NCI-H460 (cell line): ENCODE results near the gene CTCF. TPM values are rescaled to one million over a fixed set of nuclear protein-coding genes. Genes with fewer than 3 reads are reported as not detected.
"Not testable (repeated sequence)": the region's sequence is repeated elsewhere in the genome, so short reads cannot be mapped to it uniquely, and the experiment has no call there.

Experiments used
- DNase-seq: peaks from one replicate; pipeline ENCODE4 v3.0.0-alpha.2; 2016; ENCODE audit warnings: low read depth; ENCODE audit errors: extremely low read depth
- total RNA-seq: library from RNA; depleted of rRNA; stranded (reverse); fragments of >200 nt; shearing (Covaris generic); gene quantifications from 2 replicates; pipeline ENCODE4 v1.2.3, GENCODE V29; 2014

Gene CTCF
- total RNA-seq, 1 experiment from 2014 or later, result 55.9 TPM

- DNase-seq, result not testable (repeated sequence)
Observed at GRCh38 chr16:67533987-67534386, 28.3 kb upstream of the CTCF start.

- DNase-seq, result no peak
Observed at GRCh38 chr16:67534431-67534830, 27.9 kb upstream of the CTCF start.

DNA sequence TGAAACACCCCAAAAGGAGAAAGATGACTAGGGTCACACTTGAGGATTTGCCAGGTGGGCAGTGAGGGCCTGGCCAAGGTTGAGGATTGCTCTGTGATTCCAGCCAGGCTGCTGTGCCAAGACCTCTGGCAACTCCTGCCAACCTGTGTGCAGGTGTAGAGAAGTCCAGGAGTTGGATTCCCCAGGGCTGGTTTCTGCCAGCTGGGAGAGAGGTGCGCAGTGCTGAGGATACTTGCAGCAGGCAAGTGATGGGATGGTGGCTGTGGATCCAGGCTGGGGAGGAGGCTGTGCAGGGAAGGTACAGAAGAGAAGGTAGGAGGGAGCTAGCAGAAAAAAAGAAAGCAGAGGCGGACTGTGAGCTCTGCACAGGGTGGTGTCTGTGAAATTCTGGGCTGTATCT, 27.1 kb upstream of the CTCF start:
- no peak for DNase-seq

GRCh38 chr16:67537270-67537635, 25.1 kb upstream of the CTCF start:
- no peak for DNase-seq

- no peak for DNase-seq
Observed at GRCh38 chr16:67537636-67538591, 24.4 kb upstream of the CTCF start.

- no peak for DNase-seq
Observed at GRCh38 chr16:67538666-67539101, 23.6 kb upstream of the CTCF start.

DNA sequence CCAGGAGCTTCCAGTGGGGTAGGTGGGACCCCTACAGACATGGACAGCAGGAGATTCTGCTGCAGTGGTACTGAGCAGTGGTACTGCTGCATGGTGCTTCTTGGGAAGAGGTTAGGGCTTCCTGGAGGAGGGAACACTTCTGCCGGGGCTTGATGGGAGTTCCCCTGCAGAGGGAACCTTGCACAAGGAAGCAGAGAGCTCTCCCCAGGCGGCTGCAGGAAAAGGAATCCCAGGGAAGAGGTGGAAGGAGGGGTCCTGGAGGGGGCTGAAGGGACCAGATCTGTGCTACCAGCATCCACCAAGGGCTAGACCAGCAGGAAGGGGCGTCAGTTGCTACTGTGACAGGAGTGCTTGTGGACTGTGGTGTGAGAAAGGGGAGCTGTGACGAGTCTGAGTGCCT, 23.1 kb upstream of the CTCF start:
- no peak for DNase-seq

DNA sequence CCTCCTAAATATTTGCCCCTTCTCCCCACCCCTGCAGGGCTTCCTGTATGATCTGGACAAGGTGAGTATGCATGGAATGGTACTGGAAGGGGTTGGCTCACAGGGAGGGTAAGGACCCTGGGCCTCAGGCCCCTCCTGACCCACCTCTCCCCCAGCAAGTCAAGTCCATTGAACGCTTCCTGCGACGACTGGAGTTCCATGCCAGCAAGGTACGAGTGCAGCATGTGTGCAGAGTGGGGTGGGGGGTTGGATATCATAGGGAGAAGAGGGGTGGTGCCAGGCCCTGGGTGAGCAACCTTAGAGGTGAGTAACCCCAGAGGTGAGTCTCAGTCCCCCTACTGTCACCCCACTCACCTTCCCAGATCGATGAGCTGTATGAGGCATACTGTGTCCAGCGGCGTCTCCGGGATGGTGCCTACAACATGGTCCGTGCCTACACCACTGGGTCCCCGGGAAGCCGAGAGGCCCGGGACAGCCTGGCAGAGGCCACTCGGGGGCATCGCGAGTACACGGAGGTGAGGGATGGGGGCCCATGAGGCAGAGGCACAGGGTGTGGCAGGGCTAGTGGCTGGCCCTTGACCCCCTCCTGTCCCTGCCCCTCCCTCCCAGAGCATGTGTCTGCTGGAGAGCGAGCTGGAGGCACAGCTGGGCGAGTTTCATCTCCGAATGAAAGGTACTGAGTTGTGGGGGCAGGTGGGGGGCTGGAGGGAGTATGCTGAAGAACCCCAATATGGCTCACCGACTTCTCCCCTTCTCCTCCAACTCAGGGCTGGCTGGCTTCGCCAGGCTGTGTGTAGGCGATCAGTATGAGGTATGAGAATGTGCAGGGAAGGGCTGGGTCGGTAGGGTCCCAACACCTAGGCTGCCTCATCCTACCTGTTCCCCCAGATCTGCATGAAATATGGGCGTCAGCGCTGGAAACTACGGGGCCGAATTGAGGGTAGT, 22.4 kb upstream of the CTCF start:
- no peak for DNase-seq

GRCh38 chr16:67540756-67541155, 21.6 kb upstream of the CTCF start:
- no peak for DNase-seq

DNA sequence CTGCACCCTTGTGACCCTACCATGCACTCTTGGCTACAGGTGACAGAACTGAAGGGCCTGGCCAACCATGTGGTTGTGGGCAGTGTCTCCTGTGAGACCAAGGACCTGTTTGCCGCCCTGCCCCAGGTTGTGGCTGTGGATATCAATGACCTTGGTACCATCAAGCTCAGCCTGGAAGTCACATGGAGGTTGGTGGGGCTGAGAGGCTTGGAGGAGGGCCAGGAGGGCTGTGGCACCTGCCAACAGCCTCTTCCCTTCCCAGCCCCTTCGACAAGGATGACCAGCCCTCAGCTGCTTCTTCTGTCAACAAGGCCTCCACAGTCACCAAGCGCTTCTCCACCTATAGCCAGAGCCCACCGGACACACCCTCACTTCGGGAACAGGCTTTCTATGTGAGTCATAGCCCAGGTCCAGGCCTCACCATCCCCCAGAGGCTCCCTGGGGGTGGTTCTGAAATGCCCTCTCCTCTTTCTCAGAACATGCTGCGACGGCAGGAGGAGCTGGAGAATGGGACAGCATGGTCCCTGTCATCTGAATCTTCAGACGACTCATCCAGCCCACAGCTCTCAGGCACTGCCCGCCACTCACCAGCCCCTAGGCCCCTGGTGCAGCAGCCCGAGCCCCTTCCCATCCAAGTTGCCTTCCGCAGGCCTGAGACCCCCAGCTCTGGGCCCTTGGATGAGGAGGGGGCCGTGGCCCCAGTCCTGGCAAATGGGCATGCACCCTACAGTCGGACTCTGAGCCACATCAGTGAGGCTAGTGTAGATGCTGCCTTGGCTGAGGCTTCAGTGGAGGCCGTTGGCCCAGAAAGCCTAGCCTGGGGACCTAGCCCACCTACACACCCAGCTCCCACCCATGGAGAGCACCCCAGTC, 20.7 kb upstream of the CTCF start:
- DNase-seq, result no peak

DNA sequence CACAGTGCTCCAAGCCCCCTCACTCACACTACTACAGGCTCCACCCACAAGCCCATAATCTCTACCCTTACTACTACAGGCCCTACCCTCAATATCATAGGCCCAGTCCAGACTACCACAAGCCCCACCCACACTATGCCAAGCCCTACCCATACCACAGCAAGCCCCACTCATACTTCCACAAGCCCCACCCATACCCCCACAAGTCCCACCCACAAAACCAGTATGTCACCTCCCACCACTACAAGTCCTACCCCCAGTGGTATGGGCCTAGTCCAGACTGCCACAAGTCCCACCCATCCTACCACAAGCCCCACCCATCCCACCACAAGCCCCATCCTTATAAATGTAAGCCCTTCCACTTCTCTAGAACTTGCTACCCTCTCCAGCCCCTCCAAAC, 19.9 kb upstream of the CTCF start:
- DNase-seq, result no peak

GRCh38 chr16:67543036-67543435, 19.3 kb upstream of the CTCF start:
- no peak for DNase-seq

DNA sequence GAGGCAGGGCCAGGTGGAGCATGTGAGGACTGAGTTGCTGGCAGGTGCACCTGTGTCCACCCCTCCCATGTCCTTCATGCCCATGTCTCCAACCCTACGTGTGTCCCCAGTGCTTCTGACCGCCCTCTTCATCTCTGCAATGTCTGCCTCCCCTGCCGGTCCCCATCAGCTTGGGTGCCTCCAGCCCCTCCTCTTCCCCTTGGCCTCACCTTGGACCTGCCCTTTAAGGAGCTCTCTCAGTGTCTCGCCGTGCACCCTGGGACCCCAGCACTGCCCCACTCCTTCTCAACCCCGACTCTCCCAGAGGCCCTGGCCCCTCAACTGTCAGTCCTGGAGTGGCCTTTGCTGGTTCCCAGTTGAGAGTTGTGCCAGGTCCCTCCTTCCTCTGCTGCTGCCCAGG, 18.7 kb upstream of the CTCF start:
- no peak for DNase-seq

DNA sequence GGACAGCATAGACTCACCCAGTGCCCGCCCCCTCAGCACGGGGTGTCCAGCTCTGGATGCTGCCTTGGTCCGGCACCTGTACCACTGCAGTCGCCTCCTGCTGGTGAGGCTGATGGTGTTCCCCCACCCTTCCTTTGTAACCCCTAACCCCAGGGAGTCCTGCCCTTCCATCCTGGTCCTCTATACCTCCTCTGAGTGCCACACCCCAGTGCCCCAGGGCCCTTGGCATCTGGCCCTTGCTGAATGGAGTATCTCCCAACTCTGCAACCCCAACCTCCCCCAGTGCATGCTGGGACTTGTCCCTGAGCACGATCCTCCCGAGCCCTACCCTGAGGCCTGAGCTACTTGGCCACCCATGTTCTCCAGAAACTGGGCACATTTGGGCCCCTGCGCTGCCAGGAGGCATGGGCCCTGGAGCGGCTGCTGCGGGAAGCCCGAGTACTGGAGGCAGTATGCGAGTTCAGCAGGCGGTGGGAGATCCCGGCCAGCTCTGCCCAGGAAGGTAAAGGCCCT, 17.9 kb upstream of the CTCF start:
- DNase-seq, result no peak

DNA sequence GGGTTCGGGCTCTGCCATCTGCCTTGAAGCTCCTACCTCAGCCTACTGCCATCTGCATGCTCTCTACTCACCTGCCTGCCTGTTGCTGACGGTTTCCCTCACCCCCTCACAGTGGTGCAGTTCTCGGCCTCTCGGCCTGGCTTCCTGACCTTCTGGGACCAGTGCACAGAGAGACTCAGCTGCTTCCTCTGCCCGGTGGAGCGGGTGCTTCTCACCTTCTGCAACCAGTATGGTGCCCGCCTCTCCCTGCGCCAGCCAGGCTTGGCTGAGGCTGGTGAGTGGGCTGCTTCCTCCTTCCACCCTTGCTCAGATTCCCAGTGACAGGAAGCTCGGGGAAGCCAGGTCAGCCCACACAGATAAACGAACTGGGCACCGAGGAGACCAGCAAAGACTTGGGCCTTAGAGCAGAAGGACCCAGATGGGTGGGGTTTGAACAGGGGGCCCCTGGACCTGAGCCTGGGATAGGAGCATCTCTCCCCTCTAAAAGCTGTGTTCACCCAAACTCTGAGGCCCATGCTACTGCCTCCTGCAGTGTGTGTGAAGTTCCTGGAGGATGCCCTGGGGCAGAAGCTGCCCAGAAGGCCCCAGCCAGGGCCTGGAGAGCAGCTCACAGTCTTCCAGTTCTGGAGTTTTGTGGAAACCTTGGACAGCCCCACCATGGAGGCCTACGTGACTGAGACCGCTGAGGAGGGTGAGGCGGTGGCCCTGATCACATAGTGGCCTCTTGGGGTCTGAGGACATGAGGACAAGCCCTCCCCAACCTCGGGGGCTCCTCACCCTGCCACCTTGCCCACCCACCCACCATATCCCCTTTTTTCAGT, 17.3 kb upstream of the CTCF start:
- no peak for DNase-seq

DNA sequence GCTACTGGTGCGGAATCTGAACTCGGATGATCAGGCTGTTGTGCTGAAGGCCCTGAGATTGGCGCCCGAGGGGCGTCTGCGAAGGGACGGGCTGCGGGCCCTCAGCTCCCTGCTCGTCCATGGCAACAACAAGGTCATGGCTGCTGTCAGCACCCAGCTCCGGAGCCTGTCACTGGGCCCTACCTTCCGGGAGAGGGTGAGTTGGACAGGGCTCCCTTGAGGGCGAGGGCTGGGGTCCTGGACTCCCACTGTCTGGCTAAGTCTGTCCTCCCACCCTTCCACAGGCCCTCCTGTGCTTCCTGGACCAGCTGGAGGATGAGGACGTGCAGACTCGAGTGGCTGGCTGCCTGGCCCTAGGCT, 16.7 kb upstream of the CTCF start:
- no peak for DNase-seq

- DNase-seq, result no peak
Observed at GRCh38 chr16:67546091-67546501, 16.2 kb upstream of the CTCF start.

GRCh38 chr16:67546761-67547422, 15.4 kb upstream of the CTCF start:
- peak; percentile 75 for DNase-seq
